ENCODE measurements around the gene RGS9BP.

GRCh38 chr19:32658527-32658926 is 17.1 kb upstream of the RGS9BP start:
- TF ChIP-seq CTCF (IDR thresholded peaks at IDR 0.05; ENCODE audit: insufficient read depth, low read length) (no peak), GABPA (IDR thresholded peaks at IDR 0.05; ENCODE audit: low read depth) (no peak)
